Right lobe of liver (tissue), 4 donors: ENCODE data around the gene TNIP1.

Source experiments
- POLR2A ChIP-seq: fragments of 450-650 bp; IDR thresholded peaks from one replicate; pipeline ENCODE4 v1.6.1; 2017; ENCODE audit warnings: antibody characterized with exemption, mild to moderate bottlenecking
- TF ChIP-seq, protein P1 (sequence below), 4 donors: fragments of 200-600 bp in 3 of 4; fragments of 450-650 bp in 1 of 4; IDR thresholded peaks; one replicate each; pipeline versions ENCODE4 v1.5.1 to v1.8.0; 2016 to 2022; ENCODE audit warnings: antibody characterized with exemption in 4 of 4, mild to moderate bottlenecking in 2 of 4
- donor health status: DM: no; HTN: no; CAD: no.
- donor health status: DM: no; HTN: no; CAD: no.
- donor health status: DM: no; HTN: yes; CAD: no.

DNA sequence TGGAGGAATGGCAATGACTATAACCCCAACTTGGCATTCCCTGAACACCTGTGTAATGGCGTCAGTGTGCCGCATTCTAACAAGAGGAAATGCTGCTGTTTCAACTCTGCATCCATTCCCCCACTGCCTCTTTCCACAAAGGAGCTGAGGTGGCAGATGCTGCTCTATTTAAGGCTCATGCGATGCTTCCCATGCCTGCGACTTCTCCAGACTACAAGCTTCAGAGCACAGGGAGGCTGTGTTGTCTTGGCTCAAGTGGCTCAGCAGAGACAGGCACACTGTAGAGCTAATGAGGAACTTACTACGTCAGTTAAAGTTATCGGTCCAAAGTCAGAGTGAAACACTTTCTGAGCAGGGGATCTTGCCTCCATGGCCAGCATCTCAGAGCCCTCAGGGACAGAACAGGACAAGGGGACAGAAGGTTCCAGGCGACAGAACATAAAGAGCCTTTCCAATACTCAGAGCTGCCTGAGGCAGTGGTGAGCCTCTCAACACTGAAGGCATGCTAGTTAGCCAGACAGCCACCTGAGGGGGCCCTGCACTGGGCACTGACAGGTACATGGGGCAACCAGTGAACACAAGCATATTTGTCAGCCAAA is 21.8 kb downstream of the TNIP1 start:
- TF ChIP-seq, protein P1, sequence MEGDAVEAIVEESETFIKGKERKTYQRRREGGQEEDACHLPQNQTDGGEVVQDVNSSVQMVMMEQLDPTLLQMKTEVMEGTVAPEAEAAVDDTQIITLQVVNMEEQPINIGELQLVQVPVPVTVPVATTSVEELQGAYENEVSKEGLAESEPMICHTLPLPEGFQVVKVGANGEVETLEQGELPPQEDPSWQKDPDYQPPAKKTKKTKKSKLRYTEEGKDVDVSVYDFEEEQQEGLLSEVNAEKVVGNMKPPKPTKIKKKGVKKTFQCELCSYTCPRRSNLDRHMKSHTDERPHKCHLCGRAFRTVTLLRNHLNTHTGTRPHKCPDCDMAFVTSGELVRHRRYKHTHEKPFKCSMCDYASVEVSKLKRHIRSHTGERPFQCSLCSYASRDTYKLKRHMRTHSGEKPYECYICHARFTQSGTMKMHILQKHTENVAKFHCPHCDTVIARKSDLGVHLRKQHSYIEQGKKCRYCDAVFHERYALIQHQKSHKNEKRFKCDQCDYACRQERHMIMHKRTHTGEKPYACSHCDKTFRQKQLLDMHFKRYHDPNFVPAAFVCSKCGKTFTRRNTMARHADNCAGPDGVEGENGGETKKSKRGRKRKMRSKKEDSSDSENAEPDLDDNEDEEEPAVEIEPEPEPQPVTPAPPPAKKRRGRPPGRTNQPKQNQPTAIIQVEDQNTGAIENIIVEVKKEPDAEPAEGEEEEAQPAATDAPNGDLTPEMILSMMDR (IDR thresholded peaks at IDR 0.05): peak in 3 of 4 donors; percentile 31 to 51 (median 32)
- no peak for TF ChIP-seq POLR2A
